WTC11 (cell line): ENCODE data around the gene SERPING1.

Experiments
- ATF3 ChIP-seq: sonication (generic); formaldehyde crosslinking; conservative IDR thresholded peaks from 2 replicates; pipeline ENCODE4 v1.8.1; 2022; ENCODE audit warnings: mild to moderate bottlenecking, missing genetic modification reagents
- CTCF ChIP-seq: fragments of 200-600 bp; IDR thresholded peaks from 2 replicates; pipeline ENCODE4 v1.8.0; 2022; ENCODE audit warnings: antibody characterized with exemption
- ELF4 ChIP-seq: sonication (generic); formaldehyde crosslinking; IDR thresholded peaks from 2 replicates; pipeline ENCODE4 v1.8.1; 2022; ENCODE audit warnings: low read depth, mild to moderate bottlenecking, moderate library complexity, missing genetic modification reagents
- EMX1 ChIP-seq: fragments of 250-450 bp; sonication (Bioruptor Pico); IDR thresholded peaks from 2 replicates; pipeline ENCODE4 v1.8.0; 2021; ENCODE audit warnings: mild to moderate bottlenecking
- FOXP4 ChIP-seq: sonication (generic); formaldehyde crosslinking; IDR thresholded peaks from 2 replicates; pipeline ENCODE4 v1.8.0; 2022; ENCODE audit warnings: mild to moderate bottlenecking, missing genetic modification reagents
- HMGXB4 ChIP-seq: sonication (generic); formaldehyde crosslinking; IDR thresholded peaks from 2 replicates; pipeline ENCODE4 v1.8.1; 2023; ENCODE audit warnings: mild to moderate bottlenecking, moderate library complexity, missing genetic modification reagents
- NFE2L1 ChIP-seq: sonication (generic); formaldehyde crosslinking; IDR thresholded peaks from 2 replicates; pipeline ENCODE4 v1.8.1; 2023; ENCODE audit warnings: missing genetic modification reagents
- NFYB ChIP-seq: sonication (generic); formaldehyde crosslinking; conservative IDR thresholded peaks from 2 replicates; pipeline ENCODE4 v1.8.0; 2022; ENCODE audit warnings: low read depth, missing genetic modification reagents
- NR1H2 ChIP-seq: sonication (generic); formaldehyde crosslinking; IDR thresholded peaks from 2 replicates; pipeline ENCODE4 v1.9.0; 2021; ENCODE audit warnings: mild to moderate bottlenecking, moderate library complexity, missing genetic modification reagents
- USF1 ChIP-seq: sonication (generic); formaldehyde crosslinking; IDR thresholded peaks from 2 replicates; pipeline ENCODE4 v1.8.0; 2022; ENCODE audit warnings: mild to moderate bottlenecking, missing genetic modification reagents
- TF ChIP-seq, protein P1 (sequence below): sonication (generic); formaldehyde crosslinking; IDR thresholded peaks from 2 replicates; pipeline ENCODE4 v1.8.0; 2023; ENCODE audit warnings: missing genetic modification reagents
- TF ChIP-seq, protein P2 (sequence below): sonication (generic); formaldehyde crosslinking; IDR thresholded peaks from 2 replicates; pipeline ENCODE4 v1.8.0; 2022; ENCODE audit warnings: mild to moderate bottlenecking, missing genetic modification reagents

GRCh38 chr11:57649826-57650738, 52.6 kb downstream of the SERPING1 start, which contains the start of gene YPEL4:
- TF ChIP-seq, protein P1, sequence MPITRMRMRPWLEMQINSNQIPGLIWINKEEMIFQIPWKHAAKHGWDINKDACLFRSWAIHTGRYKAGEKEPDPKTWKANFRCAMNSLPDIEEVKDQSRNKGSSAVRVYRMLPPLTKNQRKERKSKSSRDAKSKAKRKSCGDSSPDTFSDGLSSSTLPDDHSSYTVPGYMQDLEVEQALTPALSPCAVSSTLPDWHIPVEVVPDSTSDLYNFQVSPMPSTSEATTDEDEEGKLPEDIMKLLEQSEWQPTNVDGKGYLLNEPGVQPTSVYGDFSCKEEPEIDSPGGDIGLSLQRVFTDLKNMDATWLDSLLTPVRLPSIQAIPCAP (CRISPR knock-in tag) = no peak; the same call in 1 of the 2 replicates
- no peak for TF ChIP-seq ATF3 (CRISPR knock-in tag)
- peak; percentile 92 for TF ChIP-seq EMX1 (CRISPR knock-in tag)
- TF ChIP-seq CTCF = no peak
- TF ChIP-seq NFYB (CRISPR knock-in tag) = no peak
- no peak for TF ChIP-seq FOXP4
- TF ChIP-seq NFE2L1 (CRISPR knock-in tag) = no peak
- TF ChIP-seq, protein P2, sequence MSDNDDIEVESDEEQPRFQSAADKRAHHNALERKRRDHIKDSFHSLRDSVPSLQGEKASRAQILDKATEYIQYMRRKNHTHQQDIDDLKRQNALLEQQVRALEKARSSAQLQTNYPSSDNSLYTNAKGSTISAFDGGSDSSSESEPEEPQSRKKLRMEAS (CRISPR knock-in tag) = no peak
- TF ChIP-seq USF1 (CRISPR knock-in tag) = no peak
- no peak for TF ChIP-seq ELF4 (CRISPR knock-in tag)
- TF ChIP-seq HMGXB4 (CRISPR knock-in tag) = no peak
- TF ChIP-seq NR1H2 (CRISPR knock-in tag) = no peak
